ENCODE results near the gene COX15.

Gene COX15

DNA sequence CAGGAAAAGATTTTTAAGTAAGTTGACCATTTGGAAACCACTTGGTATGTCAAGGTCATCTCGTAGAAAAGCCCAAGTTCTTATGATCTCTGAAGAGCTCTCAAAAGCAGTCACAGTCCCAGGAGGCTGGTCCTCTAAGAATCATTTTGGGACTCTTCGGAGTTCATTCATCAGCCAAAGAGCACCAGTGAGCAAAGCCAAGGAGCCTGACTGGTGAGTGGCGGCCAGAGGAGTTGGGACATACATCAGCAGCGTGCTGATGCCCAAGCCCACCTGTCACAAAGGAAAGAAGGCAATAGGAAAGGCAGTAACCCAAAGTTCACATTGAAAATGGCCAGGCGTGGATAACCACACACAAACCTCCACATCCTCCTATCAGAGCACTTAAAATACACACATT lies 17.5 kb downstream of the COX15 start:
- TF ChIP-seq, protein P1, sequence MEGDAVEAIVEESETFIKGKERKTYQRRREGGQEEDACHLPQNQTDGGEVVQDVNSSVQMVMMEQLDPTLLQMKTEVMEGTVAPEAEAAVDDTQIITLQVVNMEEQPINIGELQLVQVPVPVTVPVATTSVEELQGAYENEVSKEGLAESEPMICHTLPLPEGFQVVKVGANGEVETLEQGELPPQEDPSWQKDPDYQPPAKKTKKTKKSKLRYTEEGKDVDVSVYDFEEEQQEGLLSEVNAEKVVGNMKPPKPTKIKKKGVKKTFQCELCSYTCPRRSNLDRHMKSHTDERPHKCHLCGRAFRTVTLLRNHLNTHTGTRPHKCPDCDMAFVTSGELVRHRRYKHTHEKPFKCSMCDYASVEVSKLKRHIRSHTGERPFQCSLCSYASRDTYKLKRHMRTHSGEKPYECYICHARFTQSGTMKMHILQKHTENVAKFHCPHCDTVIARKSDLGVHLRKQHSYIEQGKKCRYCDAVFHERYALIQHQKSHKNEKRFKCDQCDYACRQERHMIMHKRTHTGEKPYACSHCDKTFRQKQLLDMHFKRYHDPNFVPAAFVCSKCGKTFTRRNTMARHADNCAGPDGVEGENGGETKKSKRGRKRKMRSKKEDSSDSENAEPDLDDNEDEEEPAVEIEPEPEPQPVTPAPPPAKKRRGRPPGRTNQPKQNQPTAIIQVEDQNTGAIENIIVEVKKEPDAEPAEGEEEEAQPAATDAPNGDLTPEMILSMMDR (conservative IDR thresholded peaks at IDR 0.05; ENCODE audit: low read length), result no peak
- no peak for DNase-seq (ENCODE audit: low read depth)
- H3K4me3 ChIP-seq (ENCODE audit: low read length), result no peak overlapping the region

DNA sequence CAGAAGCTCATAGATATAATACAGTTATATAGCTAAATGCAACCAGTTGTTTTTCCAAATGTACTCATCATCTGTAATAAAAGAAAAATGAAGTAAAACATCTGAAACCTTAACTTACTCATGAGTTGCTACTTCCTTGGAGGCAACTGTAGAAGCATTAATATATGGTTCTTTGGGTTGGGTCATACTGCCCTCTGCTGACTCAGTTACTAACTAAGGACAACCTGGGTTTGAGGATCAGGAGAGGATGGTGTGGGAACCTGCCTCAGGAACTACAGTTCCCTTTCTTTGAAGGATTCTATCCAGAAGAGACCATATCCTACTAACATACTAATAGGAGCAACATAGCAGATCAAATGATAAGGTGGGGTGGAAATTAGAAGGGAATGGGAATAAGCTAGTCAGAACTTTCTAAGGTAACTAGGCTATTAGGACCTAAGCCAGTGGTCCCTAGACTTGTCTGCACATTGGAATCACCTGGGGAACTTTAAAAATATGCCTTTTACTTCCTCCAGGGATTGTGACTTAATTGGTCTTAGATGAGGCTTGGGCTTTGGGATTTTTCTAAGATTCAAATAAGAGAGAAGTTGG lies 20.7 kb downstream of the COX15 start:
- TF ChIP-seq, protein P1 (conservative IDR thresholded peaks at IDR 0.05; ENCODE audit: low read length), result peak; percentile 80
- DNase-seq (ENCODE audit: low read depth), result peak; percentile 79
- no peak overlapping the region for H3K4me3 ChIP-seq (ENCODE audit: low read length)

DNA sequence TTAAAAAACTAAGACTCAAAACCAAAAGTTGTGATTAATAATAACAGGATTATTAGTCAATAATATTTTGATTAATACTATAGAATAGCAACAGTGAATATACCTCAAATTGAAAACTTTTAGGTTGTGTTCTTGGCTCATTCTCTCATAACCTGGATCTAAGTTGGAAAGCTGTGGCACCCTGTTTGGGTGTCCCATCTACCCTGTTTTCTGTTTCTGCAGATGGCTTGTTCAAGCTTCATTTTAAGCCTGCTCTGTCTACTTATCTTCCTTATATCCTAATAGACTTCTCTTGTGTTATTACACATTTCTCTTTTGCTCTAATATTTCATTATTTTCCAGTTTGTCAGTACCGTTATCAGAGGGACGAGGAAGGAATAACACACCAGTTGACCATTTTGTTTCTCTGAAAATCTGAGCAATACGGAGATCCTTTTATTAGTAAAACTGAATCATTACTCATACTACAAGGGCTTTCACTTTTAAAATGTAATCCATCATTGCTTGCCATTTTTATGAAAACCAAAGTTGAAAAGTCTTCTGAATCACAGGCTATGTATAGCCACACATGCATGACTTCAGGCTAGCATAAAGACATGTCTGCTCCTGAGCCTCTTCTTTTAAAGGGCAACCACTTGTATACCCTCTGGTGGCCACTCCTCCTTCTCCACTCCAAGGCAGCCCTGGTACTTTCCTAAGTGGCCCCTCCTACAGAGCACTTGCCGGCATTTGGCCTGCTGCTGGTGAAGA lies 22.3 kb downstream of the COX15 start:
- peak; percentile 38 for DNase-seq (ENCODE audit: low read depth)
- TF ChIP-seq, protein P1 (conservative IDR thresholded peaks at IDR 0.05; ENCODE audit: low read length), result no peak
- no peak overlapping the region for H3K4me3 ChIP-seq (ENCODE audit: low read length)

DNA sequence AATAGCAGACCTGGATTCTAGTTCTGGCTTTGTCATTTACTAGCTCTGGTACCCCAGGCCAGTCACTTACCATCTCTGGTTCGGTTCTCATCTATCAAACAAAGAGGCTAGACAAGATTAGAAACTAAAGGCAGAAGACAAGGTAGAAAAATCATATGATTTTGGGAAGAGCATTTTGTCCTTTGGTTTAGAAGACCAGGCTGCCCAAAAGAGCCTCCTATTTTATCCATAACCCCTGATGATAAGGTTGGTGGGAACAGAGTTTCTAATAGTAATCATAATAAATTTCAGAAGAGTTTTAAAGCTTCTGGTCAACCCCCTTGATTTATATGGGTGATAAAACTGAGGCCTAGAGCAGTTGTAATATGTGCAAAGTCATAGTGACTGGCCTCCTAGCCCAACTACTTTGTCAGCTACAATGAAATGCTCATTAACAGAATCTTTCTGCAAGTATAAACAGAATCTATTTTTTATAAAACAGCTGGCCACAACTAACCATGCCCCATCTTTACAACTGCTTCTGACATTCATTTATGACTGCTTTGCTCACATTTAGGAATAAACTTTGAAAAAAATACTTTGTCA lies 23.4 kb downstream of the COX15 start:
- TF ChIP-seq, protein P1 (conservative IDR thresholded peaks at IDR 0.05; ENCODE audit: low read length), result no peak
- no peak overlapping the region for H3K4me3 ChIP-seq (ENCODE audit: low read length)
- peak; percentile 81 for DNase-seq (ENCODE audit: low read depth)

DNA sequence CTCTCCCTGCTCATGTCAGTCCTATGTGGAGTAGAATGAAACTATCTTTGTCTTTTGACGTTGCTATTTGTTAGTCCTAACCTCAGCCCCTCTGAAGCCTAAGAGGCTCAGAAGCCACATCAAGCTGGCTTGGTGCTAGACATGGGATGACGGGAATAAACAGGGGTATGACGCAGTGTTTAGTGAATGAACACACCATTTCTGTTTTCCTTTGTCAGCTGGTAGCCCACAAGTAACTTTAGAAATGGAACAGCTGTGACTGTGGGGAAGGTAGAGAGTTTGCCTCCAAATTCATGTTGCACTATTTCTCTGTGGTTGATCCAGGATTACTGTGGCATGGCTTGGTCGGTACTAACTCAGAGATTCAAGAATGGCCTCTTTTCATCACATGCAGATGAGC lies 31.3 kb downstream of the COX15 start:
- H3K4me3 ChIP-seq (ENCODE audit: low read length), result no peak overlapping the region
- TF ChIP-seq, protein P1 (conservative IDR thresholded peaks at IDR 0.05; ENCODE audit: low read length), result no peak
- no peak for DNase-seq (ENCODE audit: low read depth)

DNA sequence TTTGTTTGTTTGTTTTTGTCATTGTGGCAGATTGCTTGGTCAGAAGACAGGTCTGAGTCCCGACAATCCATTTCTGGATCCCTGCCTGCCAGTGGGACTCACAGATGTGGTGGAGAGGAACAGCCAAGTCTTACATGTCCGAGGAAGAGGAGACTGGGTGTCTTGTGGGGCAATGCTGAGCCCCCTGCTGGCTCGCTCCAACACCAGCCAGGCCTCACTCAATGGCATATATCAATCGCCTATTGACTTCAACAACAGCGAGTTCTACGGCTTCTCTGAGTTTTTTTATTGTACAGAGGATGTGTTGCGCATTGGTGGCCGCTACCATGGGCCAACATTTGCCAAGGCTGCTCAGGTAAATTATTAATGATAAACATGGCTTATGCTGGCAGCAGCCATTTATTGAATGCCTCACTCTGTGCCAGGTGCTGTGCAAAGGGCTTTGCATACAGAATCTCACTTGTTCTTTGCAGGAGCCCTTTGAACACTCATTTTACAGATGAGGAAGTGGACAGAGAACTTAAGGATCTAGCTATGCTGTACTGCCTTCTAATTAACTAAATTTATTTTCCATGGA lies 33.3 kb downstream of the COX15 start:
- no peak overlapping the region for H3K4me3 ChIP-seq (ENCODE audit: low read length)
- no peak for DNase-seq (ENCODE audit: low read depth)
- TF ChIP-seq, protein P1 (conservative IDR thresholded peaks at IDR 0.05; ENCODE audit: low read length), result no peak

All from AG10803 (cell line).